Stimulated activated CD4-positive, alpha-beta T cell treated with anti-CD3 and anti-CD28 coated beads, Interleukin-2, amount 100 ng/mL, for 24 hours (primary cell): Measurements from ENCODE around the gene SDK1.

Experiments used
- DNase-seq, 2 donors: peaks; one replicate each; pipeline ENCODE4 v3.0.0-alpha.2; 2020

The SDK1 gene

GRCh38 chr7:4009211-4010060 lies 708.4 kb downstream of the SDK1 start:
- DNase-seq, result no peak

- no peak for DNase-seq
Observed at GRCh38 chr7:4010061-4010605, 709.1 kb downstream of the SDK1 start.

GRCh38 chr7:4010923-4011656 lies 710.0 kb downstream of the SDK1 start:
- no peak for DNase-seq

- DNase-seq, result no peak
Observed at GRCh38 chr7:4013793-4014192, 712.7 kb downstream of the SDK1 start.

DNA sequence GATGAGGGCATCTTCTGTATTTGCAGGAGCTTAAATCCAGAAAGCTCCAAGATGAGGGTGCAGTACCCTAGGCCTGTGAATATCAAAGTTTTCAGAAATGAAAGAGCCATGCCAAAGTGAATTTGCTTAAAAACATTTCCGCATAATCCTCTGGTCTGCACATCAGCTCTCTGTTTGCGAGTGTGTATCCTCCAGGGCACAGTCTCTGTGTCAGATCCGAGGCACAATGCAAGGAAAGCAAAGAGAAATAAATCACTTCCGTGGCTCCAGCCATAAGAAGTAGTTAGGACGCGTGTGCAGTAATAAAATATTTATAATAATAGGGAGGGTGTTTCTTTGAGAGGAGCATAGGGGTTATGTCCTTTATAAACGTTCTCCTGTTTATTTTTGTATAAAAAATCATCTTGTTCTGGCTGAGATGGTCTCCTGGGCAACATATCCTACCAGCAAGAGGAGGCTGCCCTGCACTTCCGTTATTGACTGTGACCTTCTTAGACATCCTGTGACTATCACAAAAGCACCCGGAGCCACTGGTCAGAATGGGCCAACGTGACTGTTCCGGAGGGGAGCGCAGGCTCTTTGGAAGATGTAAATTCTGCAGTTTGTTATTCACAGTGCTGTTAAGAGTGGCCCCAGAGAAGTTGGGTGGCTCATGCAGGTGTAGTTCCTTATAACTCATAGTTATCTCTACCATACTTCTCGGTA lies 713.4 kb downstream of the SDK1 start:
- no peak for DNase-seq

- no peak for DNase-seq
Observed at GRCh38 chr7:4015371-4015770, 714.3 kb downstream of the SDK1 start.

- DNase-seq, result no peak
Observed at GRCh38 chr7:4015996-4016395, 714.9 kb downstream of the SDK1 start.

DNA sequence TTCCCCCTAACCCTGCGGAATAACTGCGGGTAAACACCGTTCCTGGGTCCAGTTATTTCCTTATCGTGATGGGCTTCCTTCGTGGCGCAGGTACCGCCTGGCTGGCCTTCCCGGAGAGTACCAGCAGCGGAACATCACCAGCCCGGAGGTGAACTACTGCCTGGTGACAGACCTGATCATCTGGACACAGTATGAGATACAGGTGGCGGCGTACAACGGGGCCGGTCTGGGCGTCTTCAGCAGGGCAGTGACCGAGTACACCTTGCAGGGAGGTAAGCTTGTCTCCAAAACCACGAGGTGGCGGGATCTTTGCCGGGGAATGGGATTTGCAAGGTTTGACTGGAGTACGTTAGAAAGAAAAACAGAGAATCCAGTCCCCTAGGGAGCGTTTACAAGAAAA lies 716.0 kb downstream of the SDK1 start:
- no peak for DNase-seq

- no peak for DNase-seq
Observed at GRCh38 chr7:4017785-4018184, 716.7 kb downstream of the SDK1 start.

GRCh38 chr7:4018601-4019316 lies 717.7 kb downstream of the SDK1 start:
- DNase-seq, result no peak

DNA sequence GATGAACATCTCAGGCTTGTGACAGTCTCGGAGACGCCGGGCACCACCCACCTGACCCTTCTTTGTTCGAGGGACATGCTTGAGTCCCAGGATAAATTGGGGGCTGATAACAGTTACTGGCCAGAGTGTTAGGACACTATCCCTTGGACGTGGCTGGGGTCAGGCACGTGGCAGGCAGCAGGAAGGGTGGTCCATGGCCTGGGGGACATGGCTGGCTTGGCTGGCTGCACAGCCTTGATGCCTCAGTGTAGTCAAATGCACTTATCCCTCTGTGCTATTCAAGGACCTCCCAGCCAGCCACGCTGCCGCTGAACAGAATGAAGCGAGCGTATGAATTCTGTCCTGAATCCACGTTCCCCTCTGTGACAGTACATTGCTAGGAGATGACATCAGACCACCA lies 719.0 kb downstream of the SDK1 start:
- no peak for DNase-seq

- DNase-seq, result no peak
Observed at GRCh38 chr7:4021413-4021812, 720.4 kb downstream of the SDK1 start.

- DNase-seq, result no peak
Observed at GRCh38 chr7:4022265-4022664, 721.2 kb downstream of the SDK1 start.

GRCh38 chr7:4023502-4023901 lies 722.5 kb downstream of the SDK1 start:
- no peak for DNase-seq

DNA sequence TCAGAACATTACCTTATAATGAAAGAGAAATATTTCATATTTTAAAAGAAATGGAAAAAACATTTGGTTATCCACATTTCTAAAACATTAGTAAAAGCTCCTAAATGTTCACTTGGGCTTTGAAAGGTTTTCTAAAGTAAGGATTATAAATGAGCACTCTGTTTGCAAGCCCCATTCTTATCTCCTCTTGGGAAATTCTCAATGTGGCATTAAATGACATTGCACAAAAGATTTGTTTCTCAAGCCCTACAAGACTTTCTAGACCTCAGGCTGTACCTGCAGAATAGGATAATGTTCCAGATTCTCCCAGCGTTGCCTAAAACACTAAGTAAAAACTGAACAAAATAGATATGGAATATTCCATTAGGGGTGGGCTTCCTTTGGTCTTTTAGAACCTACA lies 723.1 kb downstream of the SDK1 start:
- no peak for DNase-seq

GRCh38 chr7:4024806-4025205 lies 723.8 kb downstream of the SDK1 start:
- no peak for DNase-seq

GRCh38 chr7:4025210-4025609 lies 724.2 kb downstream of the SDK1 start:
- no peak for DNase-seq

DNA sequence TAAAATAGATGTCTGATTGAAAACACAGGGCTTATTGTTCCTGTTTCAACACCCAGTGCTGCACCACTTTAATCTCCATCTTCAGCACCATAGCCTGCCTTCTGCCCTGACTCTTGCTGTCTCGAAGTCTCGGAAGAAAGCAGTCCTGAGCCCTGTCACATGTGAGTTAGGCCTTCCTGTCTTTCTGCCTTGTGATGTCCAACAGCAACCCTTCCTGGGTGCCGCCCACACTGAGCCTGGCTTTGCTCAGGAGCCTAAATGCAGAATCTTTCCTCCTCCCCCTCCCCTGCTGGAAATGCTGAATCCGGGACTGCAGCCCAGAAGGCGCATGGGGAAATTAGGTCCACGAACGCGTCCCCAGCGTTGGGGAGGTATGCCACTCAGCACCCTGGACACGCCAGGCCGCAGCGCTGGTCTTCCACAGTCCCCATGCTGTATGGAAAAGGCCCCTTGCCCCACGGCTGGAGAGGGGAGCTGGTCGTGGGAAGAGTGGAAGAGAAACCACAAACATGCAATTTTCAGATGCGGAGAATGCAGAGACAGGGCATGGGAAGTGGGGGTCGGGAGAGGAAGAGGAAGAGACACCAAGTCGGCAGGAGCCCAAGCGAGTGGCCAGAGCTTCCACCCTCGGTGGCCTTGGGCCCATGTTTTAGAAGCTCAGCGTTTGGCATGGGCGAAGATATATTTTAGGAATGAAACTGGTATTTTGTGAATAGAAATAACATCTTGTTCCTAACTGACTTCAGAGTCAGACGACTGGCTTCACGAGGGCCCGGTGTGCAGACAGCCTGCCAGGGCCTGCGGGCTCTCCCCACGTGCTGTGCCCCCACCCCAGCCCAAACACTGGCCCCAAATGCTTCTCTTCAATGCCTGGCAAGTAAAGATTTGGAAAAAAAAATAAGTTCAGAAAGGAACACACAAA lies 724.9 kb downstream of the SDK1 start:
- DNase-seq, result no peak

DNA sequence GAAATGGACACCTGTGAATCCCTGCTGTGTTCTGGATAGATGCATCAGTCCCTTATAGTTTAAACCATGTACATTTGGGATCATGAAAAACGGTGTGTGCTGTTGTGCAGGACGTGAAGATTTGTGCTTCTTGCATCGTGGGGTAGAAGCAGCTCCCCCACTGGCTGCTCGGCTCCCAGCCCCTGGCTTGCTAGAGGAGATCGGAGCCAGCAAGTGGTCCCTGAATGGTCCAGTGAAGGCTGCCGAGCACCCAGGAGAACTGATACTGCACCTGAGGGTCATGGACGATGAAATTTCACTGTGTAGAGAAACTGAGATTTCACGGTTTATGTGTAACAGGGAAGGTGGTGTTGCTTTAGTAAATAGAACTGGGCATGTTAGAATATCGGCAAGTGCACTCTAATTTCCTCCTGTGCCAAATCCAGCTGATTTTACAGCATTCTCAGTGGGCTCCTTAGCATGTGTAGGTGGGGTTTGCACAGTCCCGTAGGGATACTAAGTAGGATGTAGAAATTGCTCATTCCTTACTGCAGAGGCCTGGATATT lies 726.0 kb downstream of the SDK1 start:
- DNase-seq, result no peak

- DNase-seq, result no peak
Observed at GRCh38 chr7:4028221-4028620, 727.2 kb downstream of the SDK1 start.

DNA sequence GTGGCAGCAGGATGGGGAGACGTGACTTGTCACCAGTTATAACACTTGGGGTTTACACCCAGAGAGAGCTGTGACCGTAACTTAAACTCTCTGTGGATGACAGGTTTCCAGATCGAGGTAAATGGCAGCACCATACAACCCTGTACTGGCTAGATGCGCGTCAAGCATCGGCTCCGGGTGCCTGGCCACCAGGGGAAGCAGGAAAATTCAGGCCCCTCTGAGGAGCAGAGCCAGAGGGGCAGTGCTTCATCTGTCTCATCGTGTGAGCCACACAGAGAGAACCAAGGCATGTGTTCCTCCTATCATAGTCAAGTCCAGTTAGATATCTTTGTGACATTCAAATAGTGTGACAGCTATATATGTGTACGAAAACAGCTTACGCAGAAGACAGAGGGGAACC lies 728.9 kb downstream of the SDK1 start:
- DNase-seq, result no peak
